Lung (tissue), 12 donors: ENCODE data around the gene MAP3K19. TPM values are rescaled to one million over a fixed set of nuclear protein-coding genes. Genes with fewer than 3 reads are reported as not detected.

ENCODE experiments used
- ATAC-seq: fragments of 200-7000 bp; cut with Tn5 transposase; one replicate; pipeline ENCODE4 v1.9.1; 2020; ENCODE audit warnings: moderate number of reproducible peaks; ENCODE audit not compliant: insufficient read depth, low FRiP score
- DNase-seq, 3 donors: peaks; one replicate each; pipeline ENCODE4 v3.0.0-alpha.2; 2013 to 2017
- H3K27ac ChIP-seq, 2 donors: one replicate each; pipeline ENCODE4 v1.5.1; 2013; ENCODE audit warnings: mild to moderate bottlenecking in 2 of 2, moderate library complexity in 2 of 2, control low read depth in 1 of 2, inconsistent platforms in 1 of 2, low read depth in 1 of 2, low read length in 1 of 2
- H3K27me3 ChIP-seq, 3 donors: one replicate each; pipeline ENCODE4 v1.5.1; 2013; ENCODE audit warnings: low read length in 2 of 3; ENCODE audit not compliant: control insufficient read depth in 3 of 3, insufficient read depth in 3 of 3
- H3K36me3 ChIP-seq, 4 donors: one replicate each; pipeline ENCODE4 v1.5.1; 2013; ENCODE audit warnings: low read length in 4 of 4, mild to moderate bottlenecking in 1 of 4, moderate library complexity in 1 of 4; ENCODE audit not compliant: control insufficient read depth in 4 of 4, insufficient read depth in 4 of 4
- H3K4me1 ChIP-seq, 5 donors: one replicate each; pipeline ENCODE4 v1.5.1; 2013; ENCODE audit warnings: low read length in 5 of 5, mild to moderate bottlenecking in 2 of 5, moderate library complexity in 1 of 5; ENCODE audit not compliant: control insufficient read depth in 5 of 5, insufficient read depth in 5 of 5
- H3K4me3 ChIP-seq: one replicate; pipeline ENCODE4 v1.5.1; 2013; ENCODE audit warnings: mild to moderate bottlenecking, control low read depth, moderate library complexity
- H3K9ac ChIP-seq, 2 donors: one replicate each; pipeline ENCODE4 v1.5.1; 2013; ENCODE audit warnings: low read length in 2 of 2, control low read depth in 1 of 2; ENCODE audit not compliant: insufficient read depth in 1 of 2
- H3K9me3 ChIP-seq, 4 donors: one replicate each; pipeline ENCODE4 v1.5.1; 2013; ENCODE audit warnings: low read length in 3 of 4, mild to moderate bottlenecking in 1 of 4, moderate library complexity in 1 of 4; ENCODE audit not compliant: control insufficient read depth in 4 of 4, insufficient read depth in 3 of 4
- CTCF ChIP-seq: IDR thresholded peaks from 2 replicates; pipeline ENCODE4 v1.5.1; 2012; ENCODE audit warnings: mild to moderate bottlenecking; ENCODE audit errors: control extremely low read depth, extremely low read depth
- WGBS, 2 donors: extraction: QIAGEN DNeasy Blood & Tissue Kit; methylation state at CpG; one replicate each; pipeline ENCODE4 v1.1.7; 2013; 5-methylcytosine and 5-hydroxymethylcytosine counted together
- polyA plus RNA-seq, 2 donors: library from polyadenylated mRNA; stranded (reverse); fragments of 200-250 nt; gene quantifications; one replicate each; pipeline ENCODE4 v1.2.1, GENCODE V29; 2013
- total RNA-seq, 2 donors: library from RNA; depleted of rRNA in 1 of 2; stranded (reverse); fragments of >200 nt in 1 of 2; gene quantifications; one replicate each; pipeline ENCODE4 v1.2.1, GENCODE V29; 2014 to 2021
- donor health status: control.
- donor health status: control.
- donor health status: Bipolar disorder and iron deficiency.
- donor health status: healthy.
- donor health status: DM: yes; HTN: yes; CAD: no.

The MAP3K19 gene
- total and polyA plus RNA-seq, 4 donors, result 1.9 to 21.1 (median 6.9) TPM

GRCh38 chr2:135010200-135010942 is 36.9 kb downstream of the MAP3K19 start:
- Histone ChIP-seq H3K27ac (no peak overlapping the region), H3K9ac (no peak overlapping the region), H3K9me3 (no peaks in the 10 kb centered on the region), H3K4me3 (no peak overlapping the region), H3K4me1 (no peaks in the 10 kb centered on the region), H3K36me3 (no peaks in the 10 kb centered on the region), H3K27me3 (peaks cover 0 to 3% (median 0%) of the 10 kb centered on the region in 3 donors)
- no peak for ATAC-seq
- WGBS, 2 donors, result 85 to 91% methylated on average over 10 of the region's 10 CpGs
- TF ChIP-seq CTCF, result no peak
- no peak for DNase-seq

- H3K4me3 ChIP-seq, result no peak overlapping the region
- H3K9ac ChIP-seq, result no peak overlapping the region
- H3K27me3 ChIP-seq, result peaks cover 0 to 13% (median 0%) of the 10 kb centered on the region in 3 donors
- no peaks in the 10 kb centered on the region for H3K9me3 ChIP-seq
- DNase-seq, result no peak
- ATAC-seq, result no peak
- H3K36me3 ChIP-seq, result no peaks in the 10 kb centered on the region
- no peak for TF ChIP-seq CTCF
- H3K4me1 ChIP-seq, result peaks cover 0 to 5% (median 0%) of the 10 kb centered on the region in 5 donors
- 86 to 97% methylated on average over 1 of the region's 1 CpG for whole genome bisulfite sequencing, 2 donors
- H3K27ac ChIP-seq, result no peak overlapping the region
Observed at GRCh38 chr2:135009339-135009738, 37.9 kb downstream of the MAP3K19 start.

- Histone ChIP-seq H3K4me1 (peaks cover 0 to 8% (median 0%) of the 10 kb centered on the region in 5 donors), H3K27me3 (peaks cover 0 to 13% (median 0%) of the 10 kb centered on the region in 3 donors), H3K9me3 (no peaks in the 10 kb centered on the region), H3K36me3 (no peaks in the 10 kb centered on the region), H3K9ac (no peak overlapping the region), H3K27ac (no peak overlapping the region), H3K4me3 (no peak overlapping the region)
- WGBS, 2 donors, result 61 to 69% methylated on average over 3 of the region's 3 CpGs
- DNase-seq (no peak), ATAC-seq (no peak)
- no peak for TF ChIP-seq CTCF
Observed at GRCh38 chr2:135005753-135006152, 41.5 kb downstream of the MAP3K19 start.
